ENCODE data around the gene FKBP8. TPM values are rescaled to one million over a fixed set of nuclear protein-coding genes. Genes with fewer than 3 reads are reported as not detected.

The FKBP8 gene
- polyA plus RNA-seq, 1 donor (not counting 4 experiments of a cell fraction or from before 2014, with no cell fraction given), result 115 TPM

GRCh38 chr19:18501351-18501750, 42.0 kb downstream of the FKBP8 start:
- Histone ChIP-seq H3K4me2 (ENCODE audit: control insufficient read depth, extremely low read depth, insufficient read depth, low read depth, low read length) (no peak overlapping the region), H2AFZ (ENCODE audit: control insufficient read depth, low read length) (no peak overlapping the region), H3K27me3 (ENCODE audit: control insufficient read depth, extremely low read depth, insufficient read depth, low read length) (no peaks in the 10 kb centered on the region), H3K79me2 (ENCODE audit: control insufficient read depth, insufficient read depth, low read length) (peaks cover 88% of the 10 kb centered on the region), H3K4me3 (ENCODE audit: control insufficient read depth in 2 of 3, extremely low read depth in 1 of 3, insufficient read depth in 2 of 3, low read depth in 1 of 3, low read length in 3 of 3) (no peak overlapping the region), H3K9me3 (ENCODE audit: control insufficient read depth, low read depth, low read length) (no peaks in the 10 kb centered on the region), H4K20me1 (ENCODE audit: control insufficient read depth, extremely low read depth, insufficient read depth, low read length) (peaks cover 54% of the 10 kb centered on the region), H3K9ac (ENCODE audit: control insufficient read depth, extremely low read depth, insufficient read depth, low read length) (no peak overlapping the region), H3K4me1 (ENCODE audit: control insufficient read depth, extremely low read depth, insufficient read depth, low read length) (peaks cover 40% of the 10 kb centered on the region), H3K9me1 (ENCODE audit: control insufficient read depth, extremely low read depth, insufficient read depth, low read length) (peaks cover 11% of the 10 kb centered on the region), H3K36me3 (ENCODE audit: control insufficient read depth in 2 of 2, extremely low read depth in 1 of 2, insufficient read depth in 2 of 2, low read length in 2 of 2) (peaks cover 0 to 5% of the 10 kb centered on the region in 2 experiments), H3K27ac (ENCODE audit: control insufficient read depth, insufficient read depth, low read length) (no peak overlapping the region)
- no peak for TF ChIP-seq CTCF (optimal IDR thresholded peaks at IDR 0.05 in 1 of 3, IDR thresholded peaks at IDR 0.05 in 1 of 3, conservative IDR thresholded peaks at IDR 0.05 in 1 of 3; ENCODE audit: extremely low read depth in 1 of 3, insufficient read depth in 2 of 3, low read length in 3 of 3)
- DNase-seq (ENCODE audit: low read depth, low spot score), result no peak
- dilution Hi-C loops (cut with MboI; ENCODE audit: extremely low pct_ligation_motif_present, low sequenced_read_pairs), result no loop called here
- FAIRE-seq, result no peak

- H3K4me1 ChIP-seq (ENCODE audit: control insufficient read depth, extremely low read depth, insufficient read depth, low read length), result peaks cover 40% of the 10 kb centered on the region
- TF ChIP-seq EZH2 (IDR thresholded peaks at IDR 0.05; ENCODE audit: low read length) (no peak), CTCF (optimal IDR thresholded peaks at IDR 0.05 in 1 of 3, IDR thresholded peaks at IDR 0.05 in 1 of 3, conservative IDR thresholded peaks at IDR 0.05 in 1 of 3; ENCODE audit: extremely low read depth in 1 of 3, insufficient read depth in 2 of 3, low read length in 3 of 3) (no peak)
- no peaks in the 10 kb centered on the region for H3K27me3 ChIP-seq (ENCODE audit: control insufficient read depth, extremely low read depth, insufficient read depth, low read length)
- peaks cover 85% of the 10 kb centered on the region for H3K79me2 ChIP-seq (ENCODE audit: control insufficient read depth, insufficient read depth, low read length)
- no peak overlapping the region for H3K27ac ChIP-seq (ENCODE audit: control insufficient read depth, insufficient read depth, low read length)
- H4K20me1 ChIP-seq (ENCODE audit: control insufficient read depth, extremely low read depth, insufficient read depth, low read length), result peaks cover 54% of the 10 kb centered on the region
- H3K9me3 ChIP-seq (ENCODE audit: control insufficient read depth, low read depth, low read length), result no peaks in the 10 kb centered on the region
- dilution Hi-C loops (cut with MboI; ENCODE audit: extremely low pct_ligation_motif_present, low sequenced_read_pairs), result no loop called here
- DNase-seq (ENCODE audit: low read depth, low spot score) (no peak), FAIRE-seq (no peak)
- H3K4me2 ChIP-seq (ENCODE audit: control insufficient read depth, extremely low read depth, insufficient read depth, low read depth, low read length), result no peak overlapping the region
- H3K4me3 ChIP-seq (ENCODE audit: control insufficient read depth in 2 of 3, extremely low read depth in 1 of 3, insufficient read depth in 2 of 3, low read depth in 1 of 3, low read length in 3 of 3), result no peak overlapping the region
- peaks cover 7% of the 10 kb centered on the region for H3K9me1 ChIP-seq (ENCODE audit: control insufficient read depth, extremely low read depth, insufficient read depth, low read length)
- H2AFZ ChIP-seq (ENCODE audit: control insufficient read depth, low read length), result no peak overlapping the region
- H3K9ac ChIP-seq (ENCODE audit: control insufficient read depth, extremely low read depth, insufficient read depth, low read length), result no peak overlapping the region
- H3K36me3 ChIP-seq (ENCODE audit: control insufficient read depth in 2 of 2, extremely low read depth in 1 of 2, insufficient read depth in 2 of 2, low read length in 2 of 2), result peaks cover 0 to 5% of the 10 kb centered on the region in 2 experiments
These were observed 42.6 kb downstream of the FKBP8 start for GRCh38 chr19:18500799-18501198.

All from keratinocyte (primary cell).